DND-41 (cell line): ENCODE data around the gene KCNQ5.

Experiments used
- ATAC-seq: fragments of 200-7000 bp; cut with Tn5 transposase; 3 replicates; pipeline ENCODE4 v1.9.1; 2021; ENCODE audit warnings: low read depth; ENCODE audit not compliant: insufficient read depth
- DNase-seq: peaks from one replicate; pipeline ENCODE4 v3.0.0-alpha.2; 2020
- H2AFZ ChIP-seq: 2 replicates; pipeline ENCODE4 v1.6.0; 2012; ENCODE audit warnings: low read depth, low read length
- H3K27ac ChIP-seq: 2 replicates; pipeline ENCODE4 v1.5.1; 2012; ENCODE audit warnings: low read length, inconsistent platforms
- H3K27me3 ChIP-seq: fragments of 200-600 bp; sonication (generic); 2 replicates; pipeline ENCODE4 v1.6.0; 2012; ENCODE audit warnings: low read length, mild to moderate bottlenecking, inconsistent platforms; ENCODE audit not compliant: insufficient read depth, poor library complexity
- H3K36me3 ChIP-seq: 2 replicates; pipeline ENCODE4 v1.5.1; 2012; ENCODE audit warnings: low read length, inconsistent platforms; ENCODE audit not compliant: insufficient read depth
- H3K4me1 ChIP-seq: 2 replicates; pipeline ENCODE4 v1.5.1; 2012; ENCODE audit warnings: mild to moderate bottlenecking, low read length; ENCODE audit not compliant: insufficient read depth
- H3K4me2 ChIP-seq: 2 replicates; pipeline ENCODE4 v1.6.0; 2012; ENCODE audit warnings: mild to moderate bottlenecking, moderate library complexity, low read length, inconsistent platforms; ENCODE audit not compliant: insufficient read depth
- H3K4me3 ChIP-seq, 2 experiments: fragments of 200-600 bp in 1 of 2; shearing (Covaris generic) in 1 of 2; 2 replicates each; pipeline ENCODE4 v1.5.1; 2012 to 2016; ENCODE audit warnings: inconsistent platforms in 2 of 2, low read length in 2 of 2, mild to moderate bottlenecking in 2 of 2, low read depth in 1 of 2, moderate library complexity in 1 of 2
- H3K79me2 ChIP-seq: 2 replicates; pipeline ENCODE4 v1.6.0; 2012; ENCODE audit warnings: low read length, inconsistent platforms; ENCODE audit not compliant: insufficient read depth
- H3K9ac ChIP-seq: 2 replicates; pipeline ENCODE4 v1.6.0; 2012; ENCODE audit warnings: low read depth, mild to moderate bottlenecking, inconsistent platforms, low read length, moderate library complexity
- H3K9me3 ChIP-seq: 2 replicates; pipeline ENCODE4 v1.5.1; 2012; ENCODE audit warnings: low read length, moderate library complexity, mild to moderate bottlenecking, inconsistent platforms; ENCODE audit not compliant: insufficient read depth, severe bottlenecking
- H4K20me1 ChIP-seq: 2 replicates; pipeline ENCODE4 v1.6.0; 2012; ENCODE audit warnings: low read length; ENCODE audit not compliant: insufficient read depth
- EZH2 ChIP-seq: IDR thresholded peaks from 3 replicates; pipeline ENCODE4 v1.6.1; 2012; ENCODE audit warnings: borderline replicate concordance, low read depth, mild to moderate bottlenecking, moderate library complexity, low read length, inconsistent platforms; ENCODE audit not compliant: severe bottlenecking
- TF ChIP-seq, protein P1 (sequence below): IDR thresholded peaks from 2 replicates; pipeline ENCODE4 v1.5.1; 2012; ENCODE audit warnings: borderline replicate concordance, low read length, moderate library complexity, mild to moderate bottlenecking; ENCODE audit not compliant: poor library complexity, severe bottlenecking; ENCODE audit errors: extremely low read depth

The KCNQ5 gene

GRCh38 chr6:73079611-73079955, 457.7 kb downstream of the KCNQ5 start:
- no peak overlapping the region for H3K4me3 ChIP-seq
- TF ChIP-seq EZH2, result no peak
- TF ChIP-seq, protein P1, sequence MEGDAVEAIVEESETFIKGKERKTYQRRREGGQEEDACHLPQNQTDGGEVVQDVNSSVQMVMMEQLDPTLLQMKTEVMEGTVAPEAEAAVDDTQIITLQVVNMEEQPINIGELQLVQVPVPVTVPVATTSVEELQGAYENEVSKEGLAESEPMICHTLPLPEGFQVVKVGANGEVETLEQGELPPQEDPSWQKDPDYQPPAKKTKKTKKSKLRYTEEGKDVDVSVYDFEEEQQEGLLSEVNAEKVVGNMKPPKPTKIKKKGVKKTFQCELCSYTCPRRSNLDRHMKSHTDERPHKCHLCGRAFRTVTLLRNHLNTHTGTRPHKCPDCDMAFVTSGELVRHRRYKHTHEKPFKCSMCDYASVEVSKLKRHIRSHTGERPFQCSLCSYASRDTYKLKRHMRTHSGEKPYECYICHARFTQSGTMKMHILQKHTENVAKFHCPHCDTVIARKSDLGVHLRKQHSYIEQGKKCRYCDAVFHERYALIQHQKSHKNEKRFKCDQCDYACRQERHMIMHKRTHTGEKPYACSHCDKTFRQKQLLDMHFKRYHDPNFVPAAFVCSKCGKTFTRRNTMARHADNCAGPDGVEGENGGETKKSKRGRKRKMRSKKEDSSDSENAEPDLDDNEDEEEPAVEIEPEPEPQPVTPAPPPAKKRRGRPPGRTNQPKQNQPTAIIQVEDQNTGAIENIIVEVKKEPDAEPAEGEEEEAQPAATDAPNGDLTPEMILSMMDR, result no peak
- no peak overlapping the region for H3K27ac ChIP-seq
- no peaks in the 10 kb centered on the region for H4K20me1 ChIP-seq
- no peaks in the 10 kb centered on the region for H3K9me3 ChIP-seq
- H3K4me2 ChIP-seq, result no peak overlapping the region
- no peak overlapping the region for H3K9ac ChIP-seq
- H3K36me3 ChIP-seq, result no peaks in the 10 kb centered on the region
- H2AFZ ChIP-seq, result no peak overlapping the region
- no peak for ATAC-seq
- H3K79me2 ChIP-seq, result no peaks in the 10 kb centered on the region
- H3K4me1 ChIP-seq, result no peaks in the 10 kb centered on the region
- no peaks in the 10 kb centered on the region for H3K27me3 ChIP-seq
- DNase-seq, result no peak

- H3K4me3 ChIP-seq, result no peak overlapping the region
- DNase-seq (no peak), ATAC-seq (no peak)
- no peaks in the 10 kb centered on the region for H3K27me3 ChIP-seq
- no peak overlapping the region for H2AFZ ChIP-seq
- no peaks in the 10 kb centered on the region for H3K79me2 ChIP-seq
- TF ChIP-seq, protein P1, result no peak
- no peak for TF ChIP-seq EZH2
- no peaks in the 10 kb centered on the region for H3K36me3 ChIP-seq
- H3K9ac ChIP-seq, result no peak overlapping the region
- H3K4me2 ChIP-seq, result no peak overlapping the region
- no peaks in the 10 kb centered on the region for H3K9me3 ChIP-seq
- H3K4me1 ChIP-seq, result no peaks in the 10 kb centered on the region
- H3K27ac ChIP-seq, result no peak overlapping the region
- H4K20me1 ChIP-seq, result no peaks in the 10 kb centered on the region
These were observed 458.1 kb downstream of the KCNQ5 start for GRCh38 chr6:73079978-73080377.

DNA sequence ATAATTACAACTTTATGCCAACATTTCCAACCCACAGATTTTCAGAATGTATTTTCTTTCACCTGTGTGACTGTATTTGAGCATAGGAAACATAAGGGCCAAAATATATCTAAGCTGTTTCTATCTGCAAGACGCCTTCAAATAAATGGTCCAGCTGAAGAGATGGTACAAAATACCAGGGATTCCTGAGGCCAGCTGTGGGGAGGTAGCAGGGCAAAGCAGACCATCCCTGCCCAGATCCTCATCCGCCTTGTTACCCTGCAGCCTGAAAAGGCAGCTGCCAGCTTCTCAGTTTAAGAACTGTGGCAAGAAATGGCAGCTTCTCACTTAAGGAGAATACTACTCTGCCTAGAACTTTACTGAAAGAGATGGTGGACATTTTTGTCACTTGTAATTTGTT, 460.1 kb downstream of the KCNQ5 start:
- no peak overlapping the region for H3K27ac ChIP-seq
- H3K4me2 ChIP-seq, result no peak overlapping the region
- no peak for TF ChIP-seq EZH2
- TF ChIP-seq, protein P1, result no peak
- no peaks in the 10 kb centered on the region for H3K4me1 ChIP-seq
- H3K27me3 ChIP-seq, result no peaks in the 10 kb centered on the region
- no peaks in the 10 kb centered on the region for H3K79me2 ChIP-seq
- ATAC-seq (no peak), DNase-seq (no peak)
- H3K36me3 ChIP-seq, result no peaks in the 10 kb centered on the region
- no peak overlapping the region for H3K4me3 ChIP-seq
- no peak overlapping the region for H2AFZ ChIP-seq
- no peaks in the 10 kb centered on the region for H4K20me1 ChIP-seq
- no peaks in the 10 kb centered on the region for H3K9me3 ChIP-seq
- H3K9ac ChIP-seq, result no peak overlapping the region

GRCh38 chr6:73083886-73084285, 462.0 kb downstream of the KCNQ5 start:
- Histone ChIP-seq H3K4me2 (no peak overlapping the region), H3K27me3 (no peaks in the 10 kb centered on the region), H3K79me2 (no peaks in the 10 kb centered on the region), H3K9me3 (no peaks in the 10 kb centered on the region), H3K27ac (no peak overlapping the region), H3K4me3 (no peak overlapping the region), H3K9ac (no peak overlapping the region), H3K36me3 (no peaks in the 10 kb centered on the region), H2AFZ (no peak overlapping the region), H4K20me1 (no peaks in the 10 kb centered on the region), H3K4me1 (no peaks in the 10 kb centered on the region)
- TF ChIP-seq, protein P1, result no peak
- TF ChIP-seq EZH2, result no peak
- ATAC-seq (no peak), DNase-seq (no peak)
